ENCODE results near the gene ARHGEF28.

Gene ARHGEF28

GRCh38 chr5:73652391-73652790, 26.4 kb downstream of the ARHGEF28 start:
- no peak for DNase-seq (ENCODE audit: extremely low read depth in 1 of 2, low read depth in 1 of 2)

- no peak for DNase-seq (ENCODE audit: extremely low read depth in 1 of 2, low read depth in 1 of 2)
Measured at GRCh38 chr5:73654171-73654811, 28.3 kb downstream of the ARHGEF28 start.

- DNase-seq (ENCODE audit: extremely low read depth in 1 of 2, low read depth in 1 of 2) = no peak
Measured at GRCh38 chr5:73654819-73655318, 28.9 kb downstream of the ARHGEF28 start.

- no peak for DNase-seq (ENCODE audit: extremely low read depth in 1 of 2, low read depth in 1 of 2)
Measured at GRCh38 chr5:73655521-73656160, 29.6 kb downstream of the ARHGEF28 start.

GRCh38 chr5:73661753-73662152, 35.8 kb downstream of the ARHGEF28 start:
- no peak for DNase-seq (ENCODE audit: extremely low read depth in 1 of 2, low read depth in 1 of 2)

GRCh38 chr5:73663161-73663859, 37.3 kb downstream of the ARHGEF28 start:
- no peak for DNase-seq (ENCODE audit: extremely low read depth in 1 of 2, low read depth in 1 of 2)

- DNase-seq (ENCODE audit: extremely low read depth in 1 of 2, low read depth in 1 of 2) = no peak
Measured at GRCh38 chr5:73663860-73664240, 37.9 kb downstream of the ARHGEF28 start.

- DNase-seq (ENCODE audit: extremely low read depth in 1 of 2, low read depth in 1 of 2) = no peak
Measured at GRCh38 chr5:73664796-73665195, 38.8 kb downstream of the ARHGEF28 start.

- DNase-seq (ENCODE audit: extremely low read depth in 1 of 2, low read depth in 1 of 2) = no peak
Measured at GRCh38 chr5:73666891-73667290, 40.9 kb downstream of the ARHGEF28 start.

- no peak for DNase-seq (ENCODE audit: extremely low read depth in 1 of 2, low read depth in 1 of 2)
Measured at GRCh38 chr5:73668017-73668416, 42.0 kb downstream of the ARHGEF28 start.

GRCh38 chr5:73668486-73669111, 42.6 kb downstream of the ARHGEF28 start:
- DNase-seq (ENCODE audit: extremely low read depth in 1 of 2, low read depth in 1 of 2) = no peak

- no peak for DNase-seq (ENCODE audit: extremely low read depth in 1 of 2, low read depth in 1 of 2)
Measured at GRCh38 chr5:73670731-73671130, 44.7 kb downstream of the ARHGEF28 start.

GRCh38 chr5:73672132-73672531, 46.1 kb downstream of the ARHGEF28 start:
- DNase-seq (ENCODE audit: extremely low read depth in 1 of 2, low read depth in 1 of 2) = no peak

GRCh38 chr5:73673161-73673591, 47.2 kb downstream of the ARHGEF28 start:
- no peak for DNase-seq (ENCODE audit: extremely low read depth in 1 of 2, low read depth in 1 of 2)

GRCh38 chr5:73674669-73675004, 48.6 kb downstream of the ARHGEF28 start:
- DNase-seq (ENCODE audit: extremely low read depth in 1 of 2, low read depth in 1 of 2) = no peak

GRCh38 chr5:73678322-73678740, 52.3 kb downstream of the ARHGEF28 start:
- no peak for DNase-seq (ENCODE audit: extremely low read depth in 1 of 2, low read depth in 1 of 2)

- no peak for DNase-seq (ENCODE audit: extremely low read depth in 1 of 2, low read depth in 1 of 2)
Measured at GRCh38 chr5:73678807-73679206, 52.8 kb downstream of the ARHGEF28 start.

GRCh38 chr5:73682176-73682575, 56.2 kb downstream of the ARHGEF28 start:
- no peak for DNase-seq (ENCODE audit: extremely low read depth in 1 of 2, low read depth in 1 of 2)

GRCh38 chr5:73684691-73685090, 58.7 kb downstream of the ARHGEF28 start:
- DNase-seq (ENCODE audit: extremely low read depth in 1 of 2, low read depth in 1 of 2) = no peak

GRCh38 chr5:73686912-73687311, 60.9 kb downstream of the ARHGEF28 start:
- DNase-seq (ENCODE audit: extremely low read depth in 1 of 2, low read depth in 1 of 2) = no peak

- DNase-seq (ENCODE audit: extremely low read depth in 1 of 2, low read depth in 1 of 2) = no peak
Measured at GRCh38 chr5:73687357-73687756, 61.4 kb downstream of the ARHGEF28 start.

GRCh38 chr5:73690015-73690414, 64.0 kb downstream of the ARHGEF28 start:
- DNase-seq (ENCODE audit: extremely low read depth in 1 of 2, low read depth in 1 of 2) = no peak

Measured in activated CD8-positive, alpha-beta memory T cell treated with anti-CD3 and anti-CD28 coated beads for 1 hour (primary cell).